Putamen (tissue), 1 donor: ENCODE measurements around the gene KANSL1.

ENCODE experiments used
- DNase-seq: peaks from one replicate; pipeline ENCODE4 v3.0.0-alpha.2; 2016; ENCODE audit warnings: low spot score

KANSL1 gene

GRCh38 chr17:46072998-46073397 lies 120.2 kb downstream of the KANSL1 start:
- DNase-seq: no peak

DNA sequence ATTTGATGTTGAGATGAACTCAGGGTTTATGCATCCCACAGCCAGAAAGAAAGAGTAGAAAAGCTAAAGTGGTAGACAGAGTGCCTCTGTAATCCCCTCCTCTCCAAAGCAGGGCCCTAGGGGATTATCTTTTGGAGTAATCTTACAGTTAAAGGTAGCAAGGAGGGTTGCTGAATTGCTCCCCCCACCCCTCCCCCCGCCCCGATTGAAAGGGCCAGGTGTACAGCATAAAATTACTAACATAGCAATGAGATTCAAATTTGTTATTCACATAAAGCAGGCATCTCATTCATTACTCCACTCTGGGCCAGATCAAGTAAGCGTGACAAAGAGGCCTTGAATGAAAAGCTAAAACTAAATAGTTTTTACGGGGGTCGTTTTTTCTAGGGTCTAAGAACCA lies 121.4 kb downstream of the KANSL1 start:
- no peak for DNase-seq

DNA sequence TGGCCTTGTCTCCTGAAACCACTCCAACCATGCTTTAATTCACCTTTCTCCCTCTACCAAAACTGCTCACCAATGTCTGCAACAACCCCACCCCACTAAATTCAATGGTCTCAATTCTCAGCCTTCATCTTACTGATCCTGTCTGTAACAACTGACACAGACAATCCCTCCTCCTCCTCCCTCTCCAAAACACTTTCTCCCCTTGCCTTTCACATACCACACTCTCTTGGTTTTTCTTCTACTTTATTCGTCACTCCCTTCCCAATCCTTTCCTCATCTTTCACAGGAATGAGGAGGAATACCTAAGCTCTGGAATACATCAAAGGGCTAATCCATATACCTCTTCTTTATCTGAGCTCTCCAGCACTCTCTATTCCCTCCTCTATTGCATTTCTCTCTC lies 128.8 kb downstream of the KANSL1 start:
- no peak for DNase-seq

GRCh38 chr17:46063241-46063640 lies 130.0 kb downstream of the KANSL1 start:
- no peak for DNase-seq

- no peak for DNase-seq
Observed at GRCh38 chr17:46061435-46061834, 131.8 kb downstream of the KANSL1 start.

DNA sequence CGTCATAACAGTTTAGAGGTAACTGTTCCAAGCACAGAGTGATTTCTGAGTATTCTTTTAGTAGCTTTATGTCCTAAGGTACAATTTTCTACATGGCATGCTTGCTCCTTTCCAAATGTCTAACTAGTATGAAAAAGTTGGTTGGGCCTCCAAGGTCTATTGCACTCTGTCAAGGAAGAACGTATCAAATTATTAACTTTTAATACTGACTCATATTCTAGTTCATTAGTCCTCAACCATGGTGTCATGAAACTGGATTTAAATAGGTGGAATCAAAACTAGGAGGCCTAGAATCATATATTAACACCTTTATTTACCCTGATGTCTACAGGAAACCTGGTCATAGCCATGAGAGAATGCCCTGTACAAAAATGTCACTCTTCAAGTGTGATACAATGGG lies 132.8 kb downstream of the KANSL1 start:
- no peak for DNase-seq

DNA sequence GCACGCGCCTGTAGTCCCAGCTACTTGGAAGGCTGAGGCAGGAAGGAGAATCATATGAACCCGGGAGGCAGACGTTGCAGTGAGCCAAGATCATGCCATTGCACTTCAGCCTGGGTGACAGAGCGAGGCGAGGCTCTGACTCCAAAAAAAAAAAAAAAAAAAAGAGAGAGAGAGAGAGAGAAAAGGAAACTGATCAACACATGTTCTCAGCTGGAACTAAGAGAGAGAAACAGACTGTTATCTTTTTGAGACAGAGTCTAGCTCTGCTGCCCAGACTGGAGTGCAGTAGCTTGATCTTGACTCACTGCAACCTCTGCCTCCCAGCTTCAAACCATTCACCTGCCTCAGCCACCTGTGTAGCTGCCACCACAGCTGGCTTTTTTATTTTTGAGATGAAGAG lies 133.7 kb downstream of the KANSL1 start:
- DNase-seq: no peak

DNA sequence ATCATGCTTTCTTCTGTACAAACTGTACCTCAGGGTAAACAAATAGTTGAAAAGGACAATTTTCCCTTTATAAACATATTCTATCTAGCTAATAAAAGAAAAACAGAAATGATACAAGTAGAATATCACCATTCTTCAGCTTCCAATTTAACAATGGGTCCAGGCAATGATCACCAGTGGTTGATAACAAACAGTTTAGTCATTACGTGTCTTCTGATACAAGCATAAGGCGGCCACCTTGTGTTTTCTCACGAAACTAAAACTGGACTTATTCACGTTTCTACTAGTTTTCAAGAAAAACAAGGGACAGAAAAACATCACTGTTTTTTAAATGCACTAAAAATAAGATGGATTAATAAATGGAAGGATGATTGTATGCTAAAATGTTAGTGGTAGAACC lies 135.9 kb downstream of the KANSL1 start:
- no peak for DNase-seq

DNA sequence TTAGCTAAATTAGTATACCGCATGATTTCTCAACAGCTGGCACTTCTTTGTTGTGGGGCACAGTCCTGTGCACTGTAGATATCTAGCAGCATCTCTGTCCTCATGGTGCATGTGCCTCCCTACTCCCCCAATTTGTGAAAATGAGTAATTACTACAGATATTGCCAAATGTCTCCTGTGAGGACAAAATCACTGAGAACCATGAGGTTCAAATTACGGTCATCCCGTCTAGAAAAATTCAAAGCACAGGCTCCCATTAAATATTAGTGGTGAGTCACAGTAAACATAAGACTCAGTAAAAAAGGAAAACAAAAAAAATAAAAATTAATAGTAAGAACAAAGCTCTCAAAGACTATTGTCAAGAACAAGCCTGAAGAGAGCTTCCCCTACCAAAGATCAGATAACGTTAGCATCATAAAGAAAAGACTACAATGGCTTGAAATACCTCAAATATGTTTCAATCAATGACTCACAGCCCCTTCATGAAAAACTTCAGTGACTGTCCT lies 136.4 kb downstream of the KANSL1 start:
- no peak for DNase-seq

GRCh38 chr17:46053911-46054534 lies 139.2 kb downstream of the KANSL1 start:
- no peak for DNase-seq

DNA sequence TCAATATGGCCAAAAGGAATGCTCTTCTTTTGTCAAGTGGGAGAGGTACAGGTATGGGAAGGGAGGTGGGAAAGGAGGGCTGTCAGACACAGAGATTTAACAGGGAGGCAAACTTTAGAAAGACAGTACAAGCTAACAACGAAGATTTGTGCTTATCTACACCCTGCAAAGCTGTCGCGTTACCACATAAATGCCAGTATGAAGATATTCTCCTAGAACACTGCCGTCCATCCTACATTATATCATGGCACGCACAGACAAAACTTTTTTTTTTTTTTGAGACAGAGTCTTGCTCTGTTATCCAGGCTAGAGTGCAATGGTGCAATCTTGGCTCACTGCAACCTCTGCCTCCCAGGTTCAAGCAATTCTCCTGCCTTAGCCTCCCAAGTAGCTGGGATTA lies 143.6 kb downstream of the KANSL1 start:
- DNase-seq: no peak

DNA sequence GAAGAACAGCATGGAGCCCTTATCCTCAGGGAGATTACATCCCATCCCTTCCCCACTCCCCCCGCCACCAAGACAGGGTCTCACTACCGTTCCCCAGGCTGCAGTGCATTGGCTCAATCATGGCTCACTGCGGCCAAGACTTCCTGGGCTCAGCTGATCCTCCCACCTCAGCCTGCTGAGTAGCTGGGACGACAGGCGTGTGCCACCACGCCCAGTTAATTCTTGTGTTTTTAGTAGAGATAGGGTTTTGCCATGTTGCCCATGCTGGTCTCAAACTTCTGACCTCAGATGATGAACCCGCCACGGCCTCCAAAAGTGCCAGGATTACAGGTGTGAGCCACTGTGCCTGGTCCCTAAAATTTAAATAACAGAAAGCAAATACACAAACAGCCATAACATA lies 145.4 kb downstream of the KANSL1 start:
- DNase-seq: no peak

- no peak for DNase-seq
Observed at GRCh38 chr17:46047398-46047797, 145.8 kb downstream of the KANSL1 start.

DNA sequence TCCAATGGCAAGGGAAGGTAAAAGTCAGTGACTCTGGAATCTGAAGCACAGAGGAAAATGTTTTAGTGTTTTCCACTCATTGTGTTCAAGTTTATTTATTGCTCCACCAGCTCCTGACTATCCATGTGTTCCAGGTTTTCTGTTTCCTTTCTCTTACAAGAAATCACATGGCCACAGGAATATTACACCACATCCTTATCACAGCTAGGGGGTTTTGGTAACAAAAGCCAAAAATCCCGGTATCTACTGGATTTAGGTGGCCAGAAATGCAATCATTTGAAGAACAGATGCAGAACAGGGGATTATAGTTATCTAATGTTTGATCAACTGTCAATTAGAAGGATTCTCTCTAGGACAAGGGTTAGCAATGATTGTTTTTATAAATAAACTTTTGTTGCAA lies 146.3 kb downstream of the KANSL1 start:
- DNase-seq: no peak

GRCh38 chr17:46045639-46046038 lies 147.6 kb downstream of the KANSL1 start:
- DNase-seq: no peak

DNA sequence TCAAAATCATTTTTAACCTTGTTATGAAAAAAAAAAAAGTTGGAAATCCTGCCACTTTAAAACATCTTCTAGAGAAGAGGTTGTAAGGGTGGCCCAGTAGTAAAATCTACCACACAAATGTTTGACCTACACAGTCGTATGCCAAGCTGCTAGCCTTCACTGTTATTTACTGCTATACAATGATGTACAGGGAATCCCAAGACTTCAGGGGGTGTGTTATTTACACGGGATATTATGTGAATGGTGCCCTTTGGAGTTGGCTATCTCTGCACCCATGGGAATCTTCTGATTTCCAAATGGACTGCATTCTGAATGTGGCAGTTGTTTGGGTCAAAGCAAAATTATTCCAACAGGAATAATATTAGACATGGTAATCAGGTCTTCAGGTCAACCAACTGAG lies 148.2 kb downstream of the KANSL1 start:
- no peak for DNase-seq

DNA sequence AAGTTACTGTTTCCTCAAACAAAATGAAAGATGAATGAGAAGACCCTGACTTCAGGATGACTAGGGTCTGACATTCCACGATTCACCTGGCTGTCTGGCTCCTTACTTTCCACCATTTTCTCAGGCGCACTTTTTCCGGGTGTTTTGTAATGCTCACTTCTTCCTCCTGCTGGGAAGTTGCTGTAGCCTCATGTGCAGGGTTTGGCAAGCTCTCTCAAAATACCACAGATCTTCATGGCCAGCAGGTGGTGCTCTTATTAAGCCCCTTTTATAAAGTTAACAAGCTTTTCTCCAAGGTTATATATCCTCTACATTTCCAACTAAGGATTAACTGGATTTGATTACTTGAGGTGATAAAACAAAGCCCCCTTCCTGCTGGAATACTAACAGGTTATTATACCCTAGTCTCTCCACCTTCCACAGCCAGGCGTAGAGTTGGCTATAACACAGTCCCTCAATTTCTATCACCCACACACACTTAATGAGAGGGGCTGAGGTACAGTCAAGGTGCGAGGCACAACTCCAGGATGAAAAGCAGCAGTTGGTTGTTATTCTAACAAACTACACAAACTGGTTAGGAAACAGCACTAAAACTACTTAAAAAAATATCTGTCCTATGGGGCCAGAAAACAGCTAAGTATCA lies 148.8 kb downstream of the KANSL1 start:
- peak; percentile 88 for DNase-seq

DNA sequence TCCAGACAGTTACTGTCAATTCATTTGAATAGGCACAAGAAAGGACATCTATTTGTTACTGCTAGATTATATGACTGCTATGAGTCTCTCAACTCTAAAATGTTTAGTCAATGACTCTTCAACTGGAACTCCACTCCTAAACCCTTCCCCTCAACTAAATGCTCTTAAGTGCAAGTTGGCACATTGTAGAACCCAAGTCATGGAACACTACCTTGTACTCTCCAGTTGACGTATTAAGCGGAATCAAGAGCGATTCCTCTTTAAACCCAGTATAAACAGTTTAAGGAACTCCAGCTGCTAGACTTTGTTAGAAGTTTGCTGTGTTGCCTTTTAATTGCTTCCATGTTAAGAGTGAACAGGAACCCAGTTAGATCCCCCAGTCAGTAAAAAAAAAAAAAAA lies 149.6 kb downstream of the KANSL1 start:
- no peak for DNase-seq

GRCh38 chr17:46042925-46043324 lies 150.3 kb downstream of the KANSL1 start:
- DNase-seq: no peak

DNA sequence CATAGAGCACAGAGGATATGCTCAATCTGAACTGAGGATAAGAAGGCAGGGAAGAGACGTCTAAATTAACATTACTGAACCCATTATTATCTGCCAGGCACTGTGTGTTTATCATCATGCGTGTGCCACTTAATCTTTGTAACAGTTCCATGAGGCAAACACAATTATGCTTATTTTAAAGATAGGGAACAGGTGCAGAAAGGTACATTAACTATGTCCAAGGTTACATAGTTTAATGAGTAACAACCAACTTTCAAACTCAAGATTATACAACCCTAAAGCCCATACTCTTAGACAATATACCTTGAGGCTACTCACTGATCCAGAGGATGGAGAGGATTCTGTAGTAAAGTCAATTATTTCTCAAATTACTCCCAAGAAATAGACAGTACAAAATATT lies 151.0 kb downstream of the KANSL1 start:
- no peak for DNase-seq

- no peak for DNase-seq
Observed at GRCh38 chr17:46039592-46040186, 153.5 kb downstream of the KANSL1 start.

- DNase-seq: no peak
Observed at GRCh38 chr17:46038937-46039336, 154.3 kb downstream of the KANSL1 start.

GRCh38 chr17:46038414-46038813 lies 154.8 kb downstream of the KANSL1 start:
- DNase-seq: peak; percentile 50
